HCT116 (cell line): ENCODE measurements around the gene SRGAP1.

ENCODE experiments used
- CTCF ChIP-seq, 3 experiments: fragments of 200-600 bp in 1 of 3; sonication (generic) in 1 of 3; IDR thresholded peaks in 2 of 3; conservative IDR thresholded peaks in 1 of 3; 2 replicates each; pipeline ENCODE4 v1.5.1; 2012 to 2017; ENCODE audit warnings: low read depth in 2 of 3, low read length in 2 of 3, antibody characterized with exemption in 1 of 3, borderline replicate concordance in 1 of 3, control low read depth in 1 of 3, mild to moderate bottlenecking in 1 of 3, mixed read lengths in 1 of 3, mixed run types in 1 of 3, moderate library complexity in 1 of 3; ENCODE audit not compliant: insufficient read depth in 1 of 3
- EGR1 ChIP-seq: IDR thresholded peaks from 2 replicates; pipeline ENCODE4 v1.6.1; 2012; ENCODE audit warnings: low read depth
- EZH2 ChIP-seq: fragments of 200-600 bp; sonication (generic); IDR thresholded peaks from 2 replicates; pipeline ENCODE4 v1.6.1; 2017; ENCODE audit warnings: antibody characterized with exemption, mixed run types
- JUND ChIP-seq: IDR thresholded peaks from 2 replicates; pipeline ENCODE4 v1.6.1; 2012
- MAX ChIP-seq: IDR thresholded peaks from 2 replicates; pipeline ENCODE4 v1.6.1; 2012
- POLR2A ChIP-seq: IDR thresholded peaks from 2 replicates; pipeline ENCODE4 v1.7.0; 2011; ENCODE audit warnings: borderline replicate concordance; ENCODE audit not compliant: insufficient read depth, insufficient read length; ENCODE audit errors: extremely low read depth
- POLR2AphosphoS5 ChIP-seq: IDR thresholded peaks from 2 replicates; pipeline ENCODE4 v1.6.1; 2011; ENCODE audit warnings: mild to moderate bottlenecking, low read depth, low read length, moderate library complexity
- SP1 ChIP-seq: IDR thresholded peaks from 2 replicates; pipeline ENCODE4 v1.6.1; 2012; ENCODE audit warnings: low read depth
- TCF7L2 ChIP-seq: IDR thresholded peaks from 2 replicates; pipeline ENCODE4 v1.7.0; 2011; ENCODE audit warnings: borderline replicate concordance, inconsistent platforms; ENCODE audit not compliant: insufficient read depth, insufficient read length; ENCODE audit errors: extremely low read depth
- ZFX ChIP-seq: fragments of 450-650 bp; IDR thresholded peaks from 2 replicates; pipeline ENCODE4 v1.6.1; 2017
- ZNF274 ChIP-seq: fragments of 200-500 bp; sonication (Bioruptor generic); IDR thresholded peaks from 2 replicates; pipeline ENCODE4 v1.6.1; 2014; ENCODE audit warnings: mild to moderate bottlenecking, low read depth, low read length, inconsistent platforms

DNA sequence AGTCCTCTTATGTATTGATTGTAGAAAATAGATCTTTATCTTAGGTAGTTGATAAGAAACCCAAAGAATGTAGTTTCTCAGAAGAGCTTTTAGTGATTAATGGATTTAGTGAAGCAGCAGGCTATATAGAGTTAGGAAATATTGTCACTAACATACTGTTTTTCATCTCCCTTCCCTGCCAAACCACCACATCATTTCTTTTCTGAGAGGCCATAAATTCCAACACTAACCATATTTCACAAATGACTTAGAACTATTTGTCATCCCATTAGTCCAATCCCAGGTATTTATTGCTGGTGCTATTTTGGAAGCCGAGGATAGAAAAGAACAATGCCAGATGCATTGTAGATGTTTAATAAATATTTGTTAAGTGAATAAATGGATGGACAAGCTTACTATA, 191.9 kb downstream of the SRGAP1 start:
- no peak for TF ChIP-seq ZFX
- TF ChIP-seq JUND, result no peak
- TF ChIP-seq CTCF (IDR thresholded peaks at IDR 0.05 in 2 of 3, conservative IDR thresholded peaks at IDR 0.05 in 1 of 3; ENCODE audit: borderline replicate concordance in 1 of 3, insufficient read depth in 1 of 3, low read depth in 2 of 3, low read length in 2 of 3), result no peak
- no peak for TF ChIP-seq EGR1
- no peak for TF ChIP-seq EZH2
- TF ChIP-seq POLR2A, result no peak
- TF ChIP-seq TCF7L2, result no peak
- TF ChIP-seq SP1, result no peak
- TF ChIP-seq ZNF274, result no peak
- TF ChIP-seq MAX, result no peak
- no peak for TF ChIP-seq POLR2AphosphoS5
